ENCODE measurements around the gene CILP2. TPM values are rescaled to one million over a fixed set of nuclear protein-coding genes. Genes with fewer than 3 reads are reported as not detected.

The CILP2 gene
- total and polyA plus RNA-seq, 2 of the 4 experiments (the other 2 are of a cell fraction) = 0.18 to 0.87 TPM

GRCh38 chr19:19499272-19499995 is 38.6 kb upstream of the CILP2 start:
- no TSS peak for BruUV-seq (replicated peaks)
- no peak overlapping the region for H3K4me3 ChIP-seq (ENCODE audit: insufficient read depth, low read depth, low read length)
- H2AK9ac ChIP-seq (replicated peaks; ENCODE audit: low read depth, low read length, poor library complexity) = no peak overlapping the region
- no peak overlapping the region for H2BK5ac ChIP-seq (ENCODE audit: low read depth, low read length, poor library complexity, severe bottlenecking)
- H3K18ac ChIP-seq (ENCODE audit: low read depth, low read length) = no peak overlapping the region
- H3K14ac ChIP-seq (replicated peaks; ENCODE audit: low read depth, low read length) = no peak overlapping the region
- H3K36me3 ChIP-seq (ENCODE audit: control insufficient read depth, insufficient read depth, low read length) = peaks cover 78% of the 10 kb centered on the region
- intact Hi-C loops (cut with micrococcal nuclease) (no loop called here), dilution Hi-C loops (cut with HindIII; ENCODE audit: low sequenced_read_pairs, unreplicated experiment) (no loop called here), in situ Hi-C loops (cut with MboI; ENCODE audit: low sequenced_read_pairs) (no loop called here)
- H3K56ac ChIP-seq (ENCODE audit: extremely low read depth, insufficient read depth, low read length) = no peak overlapping the region
- H3K4me1 ChIP-seq (ENCODE audit: control insufficient read depth, insufficient read depth, low read length) = no peaks in the 10 kb centered on the region
- 51% methylated on average over 2 of the region's 18 CpGs; no CpG with 5 or more reads in 1 of the 2 experiments for WGBS, 2 experiments (ENCODE audit: extremely low coverage in 2 of 2, insufficient read length in 1 of 2)
- no peak overlapping the region for H4K91ac ChIP-seq (ENCODE audit: insufficient read depth, low read depth, low read length)
- no peak overlapping the region for H2BK20ac ChIP-seq (ENCODE audit: low read depth, low read length)
- POLR2A ChIA-PET (ENCODE audit: unreplicated experiment) = no interaction called here
- no peaks in the 10 kb centered on the region for H3K9me3 ChIP-seq (ENCODE audit: control insufficient read depth, insufficient read depth, low read length)
- H3K79me1 ChIP-seq (ENCODE audit: low read depth in 1 of 2, low read length in 2 of 2) = peaks cover 14 to 36% of the 10 kb centered on the region in 2 experiments; a peak in 3 of 4 replicates
- ATAC-seq (ENCODE audit: low read depth) (no peak), DNase-seq (no peak)
- H3K27ac ChIP-seq (ENCODE audit: insufficient read depth, low read length) = no peak overlapping the region
- no peak overlapping the region for H2BK15ac ChIP-seq (ENCODE audit: low read depth, low read length)
- no peak overlapping the region for H3K4ac ChIP-seq (ENCODE audit: low read depth, low read length)
- no peak overlapping the region for H3K9ac ChIP-seq (ENCODE audit: low read depth, low read length)
- H2AFZ ChIP-seq (replicated peaks; ENCODE audit: low read length, poor library complexity) = no peak overlapping the region
- H3K23ac ChIP-seq (ENCODE audit: low read depth, low read length) = no peak overlapping the region
- TF ChIP-seq ELK1 (IDR thresholded peaks at IDR 0.05; ENCODE audit: borderline replicate concordance, low read depth, low read length) (no peak), RFX5 (IDR thresholded peaks at IDR 0.05; ENCODE audit: low read depth, low read length) (no peak)
- H4K8ac ChIP-seq (ENCODE audit: low read depth in 2 of 2, low read length in 2 of 2) = no peak overlapping the region
- no peaks in the 10 kb centered on the region for H3K27me3 ChIP-seq (ENCODE audit: control insufficient read depth, insufficient read depth, low read length)
- no peak overlapping the region for H2AK5ac ChIP-seq (ENCODE audit: low read depth, low read length)
- H4K5ac ChIP-seq (ENCODE audit: low read depth, low read length) = no peak overlapping the region
- CTCF ChIA-PET = no interaction called here
- no peak overlapping the region for H2BK120ac ChIP-seq (ENCODE audit: low read depth, low read length)
- H3K9me1 ChIP-seq (ENCODE audit: insufficient read depth, low read length) = no peaks in the 10 kb centered on the region
- H3K4me2 ChIP-seq (ENCODE audit: low read depth, low read length) = no peak overlapping the region
- peaks cover 6% of the 10 kb centered on the region for H4K20me1 ChIP-seq (ENCODE audit: insufficient read depth, low read length)

All from IMR-90 (cell line).